Skeletal muscle tissue (tissue), 4 donors: Measurements from ENCODE around the gene CDCA4. TPM values are rescaled to one million over a fixed set of nuclear protein-coding genes. Genes with fewer than 3 reads are reported as not detected.

Source experiments
- H3K27ac ChIP-seq: one replicate; pipeline ENCODE4 v1.7.0; 2013; ENCODE audit warnings: mild to moderate bottlenecking, low read depth, low read length, inconsistent platforms
- H3K27me3 ChIP-seq, 3 donors: one replicate each; pipeline ENCODE4 v1.7.0; 2013; ENCODE audit warnings: low read length in 3 of 3; ENCODE audit not compliant: control insufficient read depth in 3 of 3, insufficient read depth in 3 of 3
- H3K36me3 ChIP-seq, 3 donors: one replicate each; pipeline ENCODE4 v1.7.0; 2013; ENCODE audit warnings: low read length in 3 of 3; ENCODE audit not compliant: control insufficient read depth in 3 of 3, insufficient read depth in 3 of 3
- H3K4me1 ChIP-seq, 3 donors: one replicate each; pipeline ENCODE4 v1.7.0; 2013; ENCODE audit warnings: low read length in 3 of 3, mild to moderate bottlenecking in 3 of 3; ENCODE audit not compliant: control insufficient read depth in 3 of 3, insufficient read depth in 3 of 3
- H3K4me3 ChIP-seq, 3 donors: one replicate each; pipeline ENCODE4 v1.7.0; 2013; ENCODE audit warnings: low read length in 3 of 3
- H3K9ac ChIP-seq, 3 donors: one replicate each; pipeline ENCODE4 v1.7.0; 2013; ENCODE audit warnings: low read length in 3 of 3, mild to moderate bottlenecking in 3 of 3, moderate library complexity in 2 of 3, low read depth in 1 of 3
- H3K9me3 ChIP-seq, 3 donors: one replicate each; pipeline ENCODE4 v1.7.0; 2013; ENCODE audit warnings: low read length in 3 of 3; ENCODE audit not compliant: control insufficient read depth in 3 of 3
- total RNA-seq: library from RNA; depleted of rRNA; stranded (reverse); fragments of >200 nt; gene quantifications from one replicate; pipeline ENCODE4 v1.2.3, GENCODE V29; 2014
- donor health status: Osteomylitis.

The CDCA4 gene
- total RNA-seq, 1 donor from 2014 or later = 15.1 TPM

DNA sequence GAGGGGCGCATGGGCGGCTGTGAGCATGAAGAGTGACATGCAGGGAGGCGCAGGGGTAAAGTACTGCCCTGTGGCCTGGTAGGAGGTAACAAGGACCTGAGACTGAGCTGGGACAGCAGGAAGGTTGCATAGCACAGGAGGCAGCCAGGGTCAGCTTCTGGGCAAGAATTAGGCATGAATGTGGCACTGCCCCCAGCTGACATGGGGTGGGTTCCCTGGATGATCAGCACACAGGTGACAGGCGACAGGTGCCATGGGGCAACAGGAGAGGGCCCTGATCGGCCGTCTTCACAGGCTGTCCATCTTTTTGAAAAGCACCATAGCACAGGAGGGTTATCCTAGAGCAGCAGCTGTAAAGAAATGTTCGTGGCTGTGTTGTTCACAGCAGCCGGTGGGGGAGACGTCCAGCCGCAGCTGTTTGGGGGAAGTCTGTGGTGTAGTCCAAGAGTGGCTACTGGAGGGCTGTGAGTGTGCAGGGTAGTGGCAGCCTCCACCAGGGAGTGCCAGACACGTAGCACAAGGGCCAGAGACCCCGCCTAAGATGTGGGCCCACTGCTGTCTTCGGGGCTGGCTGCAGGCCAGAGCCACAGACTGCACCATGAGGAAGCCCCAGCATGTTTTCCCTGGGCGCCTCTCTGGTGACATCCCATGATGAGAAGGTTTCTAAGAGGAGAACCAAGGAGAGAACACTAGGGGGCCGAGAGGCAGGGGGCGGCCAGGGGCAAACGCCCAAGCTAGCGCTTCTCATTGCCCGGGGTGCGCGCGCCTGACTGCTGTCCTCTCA, 26.9 kb downstream of the CDCA4 start:
- Histone ChIP-seq H3K9ac (no peak overlapping the region), H3K4me3 (no peak overlapping the region), H3K36me3 (peaks cover 0 to 11% (median 11%) of the 10 kb centered on the region in 3 donors), H3K27ac (no peak overlapping the region), H3K9me3 (no peaks in the 10 kb centered on the region), H3K27me3 (no peaks in the 10 kb centered on the region), H3K4me1 (no peaks in the 10 kb centered on the region)

DNA sequence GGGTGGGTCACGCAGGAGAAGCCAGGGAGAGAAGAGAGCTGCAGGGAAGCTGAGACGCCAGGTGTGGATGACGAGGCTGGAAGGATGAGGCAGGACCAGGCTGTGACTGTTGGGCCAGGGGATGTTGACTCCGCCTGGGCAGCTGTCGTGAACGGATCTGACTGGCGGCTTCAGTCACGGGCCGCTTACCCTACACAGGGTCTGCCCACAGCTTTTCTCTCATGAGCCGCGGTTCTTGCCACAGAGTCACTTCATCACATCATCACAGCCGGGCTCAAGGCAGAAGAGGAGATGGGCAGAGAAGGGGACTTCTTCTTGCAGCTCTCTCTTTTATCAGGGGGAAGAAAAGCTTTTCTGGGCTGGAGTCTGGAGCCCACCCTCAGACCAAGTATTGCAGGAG, 27.6 kb downstream of the CDCA4 start:
- H3K4me1 ChIP-seq = no peaks in the 10 kb centered on the region
- peaks cover 0 to 11% (median 11%) of the 10 kb centered on the region in 3 donors for H3K36me3 ChIP-seq
- no peak overlapping the region for H3K9ac ChIP-seq
- H3K9me3 ChIP-seq = no peaks in the 10 kb centered on the region
- H3K27ac ChIP-seq = no peak overlapping the region
- no peak overlapping the region for H3K4me3 ChIP-seq
- no peaks in the 10 kb centered on the region for H3K27me3 ChIP-seq

DNA sequence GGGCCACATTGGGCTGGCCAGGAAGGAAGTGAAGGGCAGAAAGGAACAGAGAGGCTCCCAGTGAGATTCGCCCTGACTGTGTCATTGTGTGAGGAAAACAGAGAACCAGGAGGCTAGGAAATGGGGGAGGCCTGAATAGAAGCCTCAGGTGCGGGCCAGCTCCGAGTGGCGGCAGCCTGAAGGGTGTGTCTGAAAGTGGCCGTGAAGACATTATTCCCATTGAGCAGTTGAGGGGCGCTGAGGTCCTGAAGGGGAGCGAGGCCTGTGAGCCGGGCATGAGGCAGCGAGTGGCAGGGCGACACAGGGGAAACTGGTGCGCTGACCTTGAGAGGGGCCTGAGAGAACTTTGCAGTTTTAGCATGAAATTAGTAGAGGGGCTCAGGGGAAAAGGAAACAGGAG, 28.4 kb downstream of the CDCA4 start:
- Histone ChIP-seq H3K9me3 (no peaks in the 10 kb centered on the region), H3K27me3 (no peaks in the 10 kb centered on the region), H3K4me1 (no peaks in the 10 kb centered on the region), H3K9ac (no peak overlapping the region), H3K4me3 (no peak overlapping the region), H3K36me3 (peaks cover 0 to 11% (median 11%) of the 10 kb centered on the region in 3 donors), H3K27ac (no peak overlapping the region)

GRCh38 chr14:104991896-104992230, 29.0 kb downstream of the CDCA4 start:
- H3K9me3 ChIP-seq = no peaks in the 10 kb centered on the region
- H3K27ac ChIP-seq = no peak overlapping the region
- no peaks in the 10 kb centered on the region for H3K27me3 ChIP-seq
- H3K4me1 ChIP-seq = peaks cover 0 to 4% (median under 1%) of the 10 kb centered on the region in 3 donors
- peaks cover 0 to 11% (median 11%) of the 10 kb centered on the region in 3 donors for H3K36me3 ChIP-seq
- H3K9ac ChIP-seq = no peak overlapping the region
- no peak overlapping the region for H3K4me3 ChIP-seq

GRCh38 chr14:104989951-104990303, 31.0 kb downstream of the CDCA4 start:
- H3K9me3 ChIP-seq = no peaks in the 10 kb centered on the region
- H3K27ac ChIP-seq = no peak overlapping the region
- no peak overlapping the region for H3K4me3 ChIP-seq
- H3K36me3 ChIP-seq = peaks cover 0 to 9% (median 7%) of the 10 kb centered on the region in 3 donors
- H3K9ac ChIP-seq = no peak overlapping the region
- no peaks in the 10 kb centered on the region for H3K27me3 ChIP-seq
- H3K4me1 ChIP-seq = peaks cover 10 to 14% (median 10%) of the 10 kb centered on the region in 3 donors

DNA sequence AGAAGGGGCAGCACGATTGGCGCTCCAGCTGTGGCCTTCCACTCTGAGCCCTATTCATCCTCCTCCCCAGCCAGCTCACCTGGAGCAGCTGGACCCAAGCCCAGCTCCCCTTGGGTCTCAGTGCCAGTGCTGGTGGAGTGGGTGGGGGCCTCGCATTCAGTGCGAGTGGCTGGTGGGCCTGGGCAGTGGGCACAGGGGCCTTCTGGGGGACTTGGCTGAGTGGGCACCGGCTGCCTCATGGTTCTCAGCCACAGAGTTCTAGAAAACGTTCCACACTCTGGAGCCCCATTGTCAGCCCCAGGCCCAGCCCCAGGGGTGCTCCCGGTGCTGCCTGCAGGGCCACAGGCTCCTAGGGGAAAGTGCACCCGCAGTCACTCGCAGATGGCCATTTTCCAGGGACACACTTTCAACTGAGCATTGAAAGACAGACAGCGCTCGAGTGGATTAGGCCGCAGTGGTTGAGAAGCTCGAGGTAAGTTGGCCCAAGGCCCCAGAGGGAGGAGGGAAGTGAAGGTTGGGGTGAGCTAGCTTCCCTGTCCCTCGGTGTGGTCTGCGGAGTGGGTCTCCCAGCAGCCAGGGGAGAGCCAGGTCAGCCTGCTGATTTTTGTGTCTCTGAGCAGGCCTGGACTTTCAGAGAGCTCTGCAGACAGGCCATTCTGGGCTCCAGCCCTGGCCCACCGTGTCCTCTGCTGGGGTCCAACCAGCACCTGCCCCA, 31.5 kb downstream of the CDCA4 start:
- Histone ChIP-seq H3K4me3 (no peak overlapping the region), H3K27me3 (no peaks in the 10 kb centered on the region), H3K4me1 (peaks cover 10 to 14% (median 10%) of the 10 kb centered on the region in 3 donors), H3K27ac (no peak overlapping the region), H3K9me3 (no peaks in the 10 kb centered on the region), H3K36me3 (peaks cover 0 to 9% (median 1%) of the 10 kb centered on the region in 3 donors), H3K9ac (no peak overlapping the region)

DNA sequence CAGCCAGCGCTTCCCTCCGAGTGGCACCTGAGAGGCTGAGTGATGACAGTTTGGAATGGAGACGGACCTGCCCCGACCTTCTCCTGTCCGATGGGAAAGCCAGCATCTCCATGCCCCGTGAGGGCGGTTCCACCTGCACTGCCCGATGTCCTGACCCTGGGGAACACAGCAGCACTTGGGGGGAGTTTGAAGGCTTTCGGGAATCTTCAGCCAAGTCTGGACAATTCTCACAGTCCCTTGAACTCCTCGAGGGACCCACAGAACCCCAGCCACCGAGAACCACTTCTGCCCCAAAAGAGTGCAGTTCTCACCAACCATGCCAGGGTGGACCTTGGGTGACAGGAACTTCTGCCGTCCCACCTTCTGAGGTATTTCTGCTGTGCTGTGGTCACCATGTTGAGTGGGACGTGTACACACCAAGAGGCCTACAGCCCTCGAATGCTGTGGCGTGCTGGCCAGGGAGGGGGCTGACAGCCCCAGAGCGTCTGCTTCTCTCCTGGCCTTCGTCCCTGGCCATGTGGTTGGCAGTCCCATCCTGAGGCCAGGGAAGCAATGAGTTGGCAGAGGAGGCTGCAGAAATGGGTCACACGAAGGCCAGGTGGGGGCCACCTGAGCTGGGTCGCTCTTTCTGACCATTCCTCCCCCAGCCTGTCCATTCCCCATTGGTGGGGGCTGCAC, 34.3 kb downstream of the CDCA4 start:
- H3K9me3 ChIP-seq = no peaks in the 10 kb centered on the region
- H3K36me3 ChIP-seq = peaks cover 0 to 2% (median 0%) of the 10 kb centered on the region in 3 donors
- H3K27me3 ChIP-seq = no peaks in the 10 kb centered on the region
- peak overlapping the region; percentile 59 to 73 (median 72) for H3K4me3 ChIP-seq
- H3K9ac ChIP-seq = peak overlapping the region; percentile 68 to 79 (median 72)
- H3K27ac ChIP-seq = no peak overlapping the region
- peaks cover 10 to 14% (median 10%) of the 10 kb centered on the region in 3 donors for H3K4me1 ChIP-seq

DNA sequence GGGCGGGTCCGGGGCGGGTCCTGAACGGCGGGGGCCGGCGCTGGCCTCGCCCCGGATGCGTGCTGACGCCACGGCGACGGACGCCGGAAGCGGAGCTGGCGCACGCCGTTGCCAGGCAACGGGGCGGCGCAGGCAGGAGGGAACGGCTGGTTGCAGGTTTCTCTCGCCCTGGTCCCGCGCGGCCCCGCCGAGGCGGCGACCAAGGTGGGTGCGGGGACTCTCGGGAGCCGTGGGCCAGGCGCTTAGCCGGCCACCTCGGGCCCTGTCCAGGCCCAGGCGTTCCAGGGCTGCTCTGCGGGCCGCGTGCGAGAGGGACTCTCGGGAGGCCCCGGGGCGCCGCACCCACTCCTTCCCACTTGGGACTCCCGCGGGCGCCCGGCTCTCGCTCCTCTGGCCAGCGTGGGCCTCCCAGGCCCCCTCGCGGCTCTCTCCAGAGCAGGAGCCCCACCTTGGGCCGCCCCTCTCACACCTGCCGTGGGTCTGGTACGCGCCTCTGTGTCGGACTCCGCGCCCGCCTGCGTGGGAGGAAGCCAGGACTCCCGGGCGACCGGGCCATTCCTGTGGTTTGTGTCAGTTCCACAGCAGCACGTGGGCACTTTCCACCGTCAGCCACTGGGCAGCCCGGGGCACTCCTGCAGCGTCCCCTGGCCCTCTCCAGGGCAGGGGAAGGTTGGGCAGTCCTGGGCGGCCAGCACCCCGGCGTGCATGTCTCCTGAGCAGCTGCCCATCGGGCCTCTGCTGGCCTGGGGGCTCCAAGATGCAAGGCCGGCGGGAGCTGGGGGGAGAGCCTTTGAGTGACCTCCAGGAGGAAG, 35.0 kb downstream of the CDCA4 start, which contains the start of gene CLBA1:
TSS of gene CLBA1 (plus strand) at position 114 of the 812 bp plus-strand sequence. CDS start at position 758, 644 bp downstream.
- Histone ChIP-seq H3K4me3 (peak within 1 kb of the TSS; percentile 59 to 73 (median 72)), H3K36me3 (peaks cover 0 to 2% (median 0%) of the 10 kb centered on the region in 3 donors), H3K27ac (no peak within 1 kb of the TSS), H3K9ac (peak within 1 kb of the TSS; percentile 68 to 79 (median 72)), H3K27me3 (no peaks in the 10 kb centered on the region), H3K9me3 (no peaks in the 10 kb centered on the region), H3K4me1 (peaks cover 10 to 14% (median 14%) of the 10 kb centered on the region in 3 donors)

GRCh38 chr14:104984056-104984894, 36.6 kb downstream of the CDCA4 start:
- Histone ChIP-seq H3K9me3 (no peaks in the 10 kb centered on the region), H3K27me3 (no peaks in the 10 kb centered on the region), H3K36me3 (no peaks in the 10 kb centered on the region), H3K4me3 (no peak overlapping the region), H3K9ac (no peak overlapping the region), H3K4me1 (peaks cover 21 to 30% (median 22%) of the 10 kb centered on the region in 3 donors), H3K27ac (no peak overlapping the region)
